Spleen (tissue), 7 donors: ENCODE results near the gene SOAT2.

Source experiments
- POLR2A ChIP-seq, 3 donors: fragments of 450-650 bp; IDR thresholded peaks; one replicate each; pipeline ENCODE4 v1.5.1; 2017; ENCODE audit warnings: antibody characterized with exemption in 3 of 3, mild to moderate bottlenecking in 1 of 3
- TF ChIP-seq, protein P1 (sequence below), 11 experiments: fragments of 200-600 bp in 7 of 11; fragments of 450-650 bp in 4 of 11; sonication (generic) in 4 of 11; IDR thresholded peaks in 8 of 11; conservative IDR thresholded peaks in 3 of 11; 1 replicate in 7 of 11; 2 replicates in 4 of 11; pipeline versions ENCODE4 v1.4.0 to v1.8.0; 2016 to 2021; ENCODE audit warnings: antibody characterized with exemption in 11 of 11, inconsistent platforms in 4 of 11, mild to moderate bottlenecking in 1 of 11
- donor health status: DM: no; HTN: no; CAD: no; lungs with moderate emphysema.
- donor health status: DM: no; HTN: no; CAD: no.
- donor health status: DM: no; HTN: no; CAD: no.

DNA sequence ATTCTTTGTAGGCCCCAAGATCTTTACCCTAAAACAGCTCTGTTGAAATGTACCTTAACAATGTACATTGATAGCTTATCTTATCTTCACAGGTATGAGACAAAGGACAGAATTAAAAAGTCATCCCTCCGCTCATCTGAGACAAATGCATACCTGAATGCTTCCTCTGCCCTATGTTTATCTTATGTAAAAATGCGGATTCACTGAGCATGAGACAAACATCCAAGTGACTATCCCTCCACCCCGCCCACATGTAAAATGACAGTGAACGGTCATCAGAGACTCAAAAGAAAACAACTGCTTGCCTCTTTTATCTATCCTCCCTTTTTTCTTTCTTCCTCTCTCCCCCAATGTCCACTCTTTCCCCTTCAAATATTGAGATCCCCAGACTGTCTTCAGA, 40.1 kb downstream of the SOAT2 start:
- TF ChIP-seq, protein P1, sequence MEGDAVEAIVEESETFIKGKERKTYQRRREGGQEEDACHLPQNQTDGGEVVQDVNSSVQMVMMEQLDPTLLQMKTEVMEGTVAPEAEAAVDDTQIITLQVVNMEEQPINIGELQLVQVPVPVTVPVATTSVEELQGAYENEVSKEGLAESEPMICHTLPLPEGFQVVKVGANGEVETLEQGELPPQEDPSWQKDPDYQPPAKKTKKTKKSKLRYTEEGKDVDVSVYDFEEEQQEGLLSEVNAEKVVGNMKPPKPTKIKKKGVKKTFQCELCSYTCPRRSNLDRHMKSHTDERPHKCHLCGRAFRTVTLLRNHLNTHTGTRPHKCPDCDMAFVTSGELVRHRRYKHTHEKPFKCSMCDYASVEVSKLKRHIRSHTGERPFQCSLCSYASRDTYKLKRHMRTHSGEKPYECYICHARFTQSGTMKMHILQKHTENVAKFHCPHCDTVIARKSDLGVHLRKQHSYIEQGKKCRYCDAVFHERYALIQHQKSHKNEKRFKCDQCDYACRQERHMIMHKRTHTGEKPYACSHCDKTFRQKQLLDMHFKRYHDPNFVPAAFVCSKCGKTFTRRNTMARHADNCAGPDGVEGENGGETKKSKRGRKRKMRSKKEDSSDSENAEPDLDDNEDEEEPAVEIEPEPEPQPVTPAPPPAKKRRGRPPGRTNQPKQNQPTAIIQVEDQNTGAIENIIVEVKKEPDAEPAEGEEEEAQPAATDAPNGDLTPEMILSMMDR (IDR thresholded peaks at IDR 0.05 in 8 of 11, conservative IDR thresholded peaks at IDR 0.05 in 3 of 11) = no peak
- TF ChIP-seq POLR2A (IDR thresholded peaks at IDR 0.05) = no peak
